Cardiac muscle cell (in vitro differentiated cells and primary cell): ENCODE data around the gene SH3PXD2A. TPM values are rescaled to one million over a fixed set of nuclear protein-coding genes. Genes with fewer than 3 reads are reported as not detected.

Experiments
- DNase-seq, 2 donors: peaks; one replicate each; pipeline versions ENCODE4 v3.0.0 to v3.0.0-alpha.2; 2010 to 2017; ENCODE audit warnings: low read depth in 1 of 2, low spot score in 1 of 2
- H3K27ac ChIP-seq: fragments of 200-600 bp; sonication (generic); 2 replicates; pipeline ENCODE4 v1.5.1; 2016
- H3K27me3 ChIP-seq: fragments of 200-600 bp; sonication (generic); 2 replicates; pipeline ENCODE4 v1.6.0; 2016; ENCODE audit warnings: control low read depth
- H3K36me3 ChIP-seq: fragments of 200-600 bp; sonication (generic); 2 replicates; pipeline ENCODE4 v1.5.1; 2016; ENCODE audit warnings: control low read depth
- H3K4me1 ChIP-seq: fragments of 200-600 bp; sonication (generic); 2 replicates; pipeline ENCODE4 v1.8.1; 2017; ENCODE audit warnings: low read depth, mild to moderate bottlenecking, mixed run types
- H3K4me3 ChIP-seq: fragments of 200-600 bp; sonication (generic); 2 replicates; pipeline ENCODE4 v1.5.1; 2016; ENCODE audit warnings: mild to moderate bottlenecking
- H3K9me3 ChIP-seq: fragments of 200-600 bp; sonication (generic); 2 replicates; pipeline ENCODE4 v1.5.1; 2017; ENCODE audit warnings: low read depth, mild to moderate bottlenecking, control low read depth
- CTCF ChIP-seq: IDR thresholded peaks from 2 replicates; pipeline ENCODE4 v1.5.1; 2012; ENCODE audit warnings: low read depth, mild to moderate bottlenecking, low read length
- polyA plus RNA-seq: library from polyadenylated mRNA; unstranded; fragments of >200 nt; fragmentation: Nextera tagmentation; extraction: Ambion mirVana; gene quantifications from 2 replicates; pipeline ENCODE4 v1.2.1, GENCODE V29; 2016
- total RNA-seq: library from RNA; depleted of rRNA; stranded (reverse); fragments of >200 nt; gene quantifications from 2 replicates; pipeline ENCODE4 v1.2.3, GENCODE V29; 2016

The SH3PXD2A gene
- total and polyA plus RNA-seq, 2 experiments from 2014 or later = 32.2 to 75.9 TPM

GRCh38 chr10:103709341-103709920 is 145.9 kb downstream of the SH3PXD2A start:
- Histone ChIP-seq H3K4me1 (no peaks in the 10 kb centered on the region), H3K27ac (no peak overlapping the region), H3K9me3 (no peaks in the 10 kb centered on the region), H3K4me3 (no peak overlapping the region), H3K27me3 (no peaks in the 10 kb centered on the region), H3K36me3 (no peaks in the 10 kb centered on the region)
- peak in 1 of 2 donors; percentile 41 for DNase-seq
- no peak for TF ChIP-seq CTCF

GRCh38 chr10:103708627-103709288 is 146.6 kb downstream of the SH3PXD2A start:
- DNase-seq = no peak
- no peak for TF ChIP-seq CTCF
- H3K27me3 ChIP-seq = no peaks in the 10 kb centered on the region
- no peaks in the 10 kb centered on the region for H3K36me3 ChIP-seq
- H3K4me1 ChIP-seq = no peaks in the 10 kb centered on the region
- H3K4me3 ChIP-seq = no peak overlapping the region
- H3K27ac ChIP-seq = no peak overlapping the region
- H3K9me3 ChIP-seq = no peaks in the 10 kb centered on the region

GRCh38 chr10:103707956-103708626 is 147.3 kb downstream of the SH3PXD2A start:
- DNase-seq = no peak
- H3K4me1 ChIP-seq = no peaks in the 10 kb centered on the region
- H3K4me3 ChIP-seq = no peak overlapping the region
- H3K27me3 ChIP-seq = no peaks in the 10 kb centered on the region
- H3K36me3 ChIP-seq = no peaks in the 10 kb centered on the region
- no peak overlapping the region for H3K27ac ChIP-seq
- no peaks in the 10 kb centered on the region for H3K9me3 ChIP-seq
- no peak for TF ChIP-seq CTCF

GRCh38 chr10:103706762-103707161 is 148.6 kb downstream of the SH3PXD2A start:
- no peak for TF ChIP-seq CTCF
- Histone ChIP-seq H3K27me3 (no peaks in the 10 kb centered on the region), H3K4me1 (no peaks in the 10 kb centered on the region), H3K27ac (no peak overlapping the region), H3K9me3 (no peaks in the 10 kb centered on the region), H3K36me3 (no peaks in the 10 kb centered on the region), H3K4me3 (no peak overlapping the region)
- no peak for DNase-seq

- Histone ChIP-seq H3K27ac (no peak overlapping the region), H3K27me3 (no peaks in the 10 kb centered on the region), H3K4me1 (no peaks in the 10 kb centered on the region), H3K4me3 (no peak overlapping the region), H3K36me3 (no peaks in the 10 kb centered on the region), H3K9me3 (no peaks in the 10 kb centered on the region)
- TF ChIP-seq CTCF = no peak
- no peak for DNase-seq
Observed at GRCh38 chr10:103706047-103706446, 149.3 kb downstream of the SH3PXD2A start.
